ENCODE measurements around the gene CD84. TPM values are rescaled to one million over a fixed set of nuclear protein-coding genes. Genes with fewer than 3 reads are reported as not detected.
A peak's percentile ranks its signal among the peaks of the same experiment; 100 is the strongest.

The CD84 gene
- total RNA-seq, 4 donors from 2014 or later = 0.10 to 1.1 (median 0.87) TPM

- no peak for ATAC-seq
- Histone ChIP-seq H3K4me3 (no peak overlapping the region), H3K27ac (no peak overlapping the region), H3K27me3 (no peaks in the 10 kb centered on the region), H3K4me1 (no peaks in the 10 kb centered on the region), H3K36me3 (no peaks in the 10 kb centered on the region), H3K9me3 (no peaks in the 10 kb centered on the region)
- in situ Hi-C loops (cut with MboI; ENCODE audit: low sequenced_read_pairs in 4 of 4) = no loop called here
- TF ChIP-seq CTCF (IDR thresholded peaks at IDR 0.05 in 4 of 5, conservative IDR thresholded peaks at IDR 0.05 in 1 of 5) (no peak), POLR2A (IDR thresholded peaks at IDR 0.05) (no peak)
- intact Hi-C loops (cut with DNase I; ENCODE audit: low total_unique reads) = no loop called here
- DNase-seq = no peak
These were observed 1.0 kb upstream of the CD84 start for GRCh38 chr1:160580221-160580812.

GRCh38 chr1:160578525-160579191, 638 bp downstream of the CD84 start:
- Histone ChIP-seq H3K4me1 (no peaks in the 10 kb centered on the region), H3K27me3 (no peaks in the 10 kb centered on the region), H3K9me3 (no peaks in the 10 kb centered on the region), H3K27ac (no peak overlapping the region), H3K4me3 (peak overlapping the region in 1 of 4 donors; percentile 14), H3K36me3 (no peaks in the 10 kb centered on the region)
- TF ChIP-seq POLR2A (IDR thresholded peaks at IDR 0.05) = no peak
- TF ChIP-seq CTCF (IDR thresholded peaks at IDR 0.05 in 4 of 5, conservative IDR thresholded peaks at IDR 0.05 in 1 of 5) = no peak
- intact Hi-C loops (cut with DNase I; ENCODE audit: low total_unique reads) = no loop called here
- DNase-seq (no peak), ATAC-seq (no peak)
- in situ Hi-C loops (cut with MboI; ENCODE audit: low sequenced_read_pairs in 4 of 4) = no loop called here

GRCh38 chr1:160578175-160578524, 1.1 kb downstream of the CD84 start:
- in situ Hi-C loops (cut with MboI; ENCODE audit: low sequenced_read_pairs in 4 of 4) = no loop called here
- H3K9me3 ChIP-seq = no peaks in the 10 kb centered on the region
- peak overlapping the region in 1 of 4 donors; percentile 14 for H3K4me3 ChIP-seq
- H3K36me3 ChIP-seq = no peaks in the 10 kb centered on the region
- H3K4me1 ChIP-seq = no peaks in the 10 kb centered on the region
- TF ChIP-seq POLR2A (IDR thresholded peaks at IDR 0.05) (no peak), CTCF (IDR thresholded peaks at IDR 0.05 in 4 of 5, conservative IDR thresholded peaks at IDR 0.05 in 1 of 5) (no peak)
- ATAC-seq = no peak
- no peak for DNase-seq
- intact Hi-C loops (cut with DNase I; ENCODE audit: low total_unique reads) = no loop called here
- no peak overlapping the region for H3K27ac ChIP-seq
- no peaks in the 10 kb centered on the region for H3K27me3 ChIP-seq

- Histone ChIP-seq H3K9me3 (no peaks in the 10 kb centered on the region), H3K36me3 (no peaks in the 10 kb centered on the region), H3K27ac (no peak overlapping the region), H3K27me3 (no peaks in the 10 kb centered on the region), H3K4me3 (peak overlapping the region in 1 of 4 donors; percentile 14), H3K4me1 (no peaks in the 10 kb centered on the region)
- TF ChIP-seq CTCF (IDR thresholded peaks at IDR 0.05 in 4 of 5, conservative IDR thresholded peaks at IDR 0.05 in 1 of 5) = no peak
- TF ChIP-seq POLR2A (IDR thresholded peaks at IDR 0.05) = no peak
- intact Hi-C loops (cut with DNase I; ENCODE audit: low total_unique reads) = no loop called here
- in situ Hi-C loops (cut with MboI; ENCODE audit: low sequenced_read_pairs in 4 of 4) = no loop called here
- DNase-seq = no peak
- ATAC-seq = no peak
These were observed 1.6 kb downstream of the CD84 start for GRCh38 chr1:160577671-160578070.
